KMS-11 (cell line): ENCODE measurements around the gene GDPD1.

Experiments
- H2AFZ ChIP-seq: fragments of 200-600 bp; sonication (generic); 2 replicates; pipeline ENCODE4 v1.6.1; 2016; ENCODE audit warnings: antibody characterized with exemption, mixed run types, low read depth
- H3K27ac ChIP-seq: fragments of 200-600 bp; sonication (generic); 2 replicates; pipeline ENCODE4 v1.6.1; 2016; ENCODE audit warnings: mild to moderate bottlenecking, mixed run types
- H3K27me3 ChIP-seq: fragments of 200-600 bp; sonication (generic); 2 replicates; pipeline ENCODE4 v1.6.1; 2017; ENCODE audit warnings: mild to moderate bottlenecking, low read depth, mixed run types, moderate library complexity; ENCODE audit not compliant: insufficient read depth
- H3K36me3 ChIP-seq: fragments of 200-600 bp; sonication (generic); 2 replicates; pipeline ENCODE4 v1.6.1; 2017; ENCODE audit warnings: mild to moderate bottlenecking, mixed run types; ENCODE audit not compliant: insufficient read depth
- H3K4me1 ChIP-seq: fragments of 200-600 bp; sonication (generic); 2 replicates; pipeline ENCODE4 v1.6.1; 2016; ENCODE audit warnings: mild to moderate bottlenecking, low read depth, mixed run types; ENCODE audit not compliant: poor library complexity, severe bottlenecking
- H3K4me2 ChIP-seq: fragments of 200-600 bp; sonication (generic); 2 replicates; pipeline ENCODE4 v1.7.0; 2016; ENCODE audit warnings: mild to moderate bottlenecking, mixed run types
- H3K4me3 ChIP-seq: fragments of 200-600 bp; sonication (generic); IDR thresholded peaks from 2 replicates; pipeline ENCODE4 v1.6.1; 2017; ENCODE audit warnings: low read depth, low read length, mixed read lengths; ENCODE audit not compliant: insufficient read depth
- H3K79me2 ChIP-seq: fragments of 200-600 bp; sonication (generic); 2 replicates; pipeline ENCODE4 v1.6.1; 2016; ENCODE audit warnings: low read depth, mixed run types; ENCODE audit not compliant: insufficient read depth
- H3K9ac ChIP-seq: fragments of 200-600 bp; sonication (generic); 2 replicates; pipeline ENCODE4 v1.6.1; 2016; ENCODE audit warnings: mild to moderate bottlenecking, mixed run types
- H4K20me1 ChIP-seq: fragments of 200-600 bp; sonication (generic); 2 replicates; pipeline ENCODE4 v1.6.1; 2016; ENCODE audit warnings: mild to moderate bottlenecking, mixed run types; ENCODE audit not compliant: insufficient read depth
- TF ChIP-seq, protein P1 (sequence below): fragments of 200-600 bp; sonication (generic); conservative IDR thresholded peaks from 2 replicates; pipeline ENCODE4 v1.6.1; 2017; ENCODE audit warnings: low read depth, mild to moderate bottlenecking, antibody characterized with exemption, low read length, moderate library complexity, mixed read lengths

Gene GDPD1

DNA sequence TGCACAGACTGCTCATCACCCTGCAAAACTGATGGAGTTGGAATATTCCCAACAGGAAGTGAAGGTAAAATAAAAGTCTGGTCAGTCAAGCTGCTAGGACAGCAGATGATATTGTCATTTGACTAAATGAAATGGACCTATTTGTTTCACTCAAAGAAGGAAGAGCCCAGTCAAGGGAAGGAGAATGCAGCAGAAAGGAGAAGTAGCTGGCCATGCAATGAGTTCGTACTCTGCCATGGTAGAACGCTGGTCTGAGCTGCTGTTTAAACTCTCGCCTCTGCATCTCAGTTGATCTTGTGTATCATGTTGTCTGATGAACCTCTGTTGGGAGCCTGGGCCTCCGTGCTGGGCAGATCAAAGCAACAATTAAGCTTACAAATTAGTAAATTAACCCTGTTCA, 95.6 kb downstream of the GDPD1 start:
- no peak overlapping the region for H3K27ac ChIP-seq
- H4K20me1 ChIP-seq: no peaks in the 10 kb centered on the region
- no peaks in the 10 kb centered on the region for H3K79me2 ChIP-seq
- no peak overlapping the region for H3K9ac ChIP-seq
- H3K4me1 ChIP-seq: peaks cover under 1% of the 10 kb centered on the region
- H3K27me3 ChIP-seq: no peaks in the 10 kb centered on the region
- no peaks in the 10 kb centered on the region for H3K36me3 ChIP-seq
- H3K4me2 ChIP-seq: no peak overlapping the region
- H3K4me3 ChIP-seq: no peak overlapping the region
- H2AFZ ChIP-seq: 0 out of 2 replicates have a peak overlapping the region, but pooled peaks have one; percentile 17
- TF ChIP-seq, protein P1, sequence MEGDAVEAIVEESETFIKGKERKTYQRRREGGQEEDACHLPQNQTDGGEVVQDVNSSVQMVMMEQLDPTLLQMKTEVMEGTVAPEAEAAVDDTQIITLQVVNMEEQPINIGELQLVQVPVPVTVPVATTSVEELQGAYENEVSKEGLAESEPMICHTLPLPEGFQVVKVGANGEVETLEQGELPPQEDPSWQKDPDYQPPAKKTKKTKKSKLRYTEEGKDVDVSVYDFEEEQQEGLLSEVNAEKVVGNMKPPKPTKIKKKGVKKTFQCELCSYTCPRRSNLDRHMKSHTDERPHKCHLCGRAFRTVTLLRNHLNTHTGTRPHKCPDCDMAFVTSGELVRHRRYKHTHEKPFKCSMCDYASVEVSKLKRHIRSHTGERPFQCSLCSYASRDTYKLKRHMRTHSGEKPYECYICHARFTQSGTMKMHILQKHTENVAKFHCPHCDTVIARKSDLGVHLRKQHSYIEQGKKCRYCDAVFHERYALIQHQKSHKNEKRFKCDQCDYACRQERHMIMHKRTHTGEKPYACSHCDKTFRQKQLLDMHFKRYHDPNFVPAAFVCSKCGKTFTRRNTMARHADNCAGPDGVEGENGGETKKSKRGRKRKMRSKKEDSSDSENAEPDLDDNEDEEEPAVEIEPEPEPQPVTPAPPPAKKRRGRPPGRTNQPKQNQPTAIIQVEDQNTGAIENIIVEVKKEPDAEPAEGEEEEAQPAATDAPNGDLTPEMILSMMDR: no peak
